GM23338 (cell line): Measurements from ENCODE around the gene SULF2.

Experiments used
- CREB1 ChIP-seq: fragments of 250-450 bp; sonication (Bioruptor Pico); IDR thresholded peaks from 2 replicates; pipeline ENCODE4 v1.5.0; 2020; ENCODE audit warnings: low read depth, mild to moderate bottlenecking, moderate library complexity
- EZH2 ChIP-seq: fragments of 200-600 bp; sonication (generic); IDR thresholded peaks from one replicate; pipeline ENCODE4 v1.8.0; 2017; ENCODE audit warnings: antibody characterized with exemption, mild to moderate bottlenecking, low read depth; ENCODE audit not compliant: unreplicated experiment
- EZH2phosphoT487 ChIP-seq: fragments of 200-600 bp; sonication (generic); IDR thresholded peaks from one replicate; pipeline ENCODE4 v1.8.1; 2018; ENCODE audit warnings: antibody characterized with exemption; ENCODE audit not compliant: unreplicated experiment
- JUNB ChIP-seq: IDR thresholded peaks from one replicate; pipeline ENCODE4 v1.6.1; 2016; ENCODE audit warnings: antibody characterized with exemption; ENCODE audit not compliant: unreplicated experiment
- NANOG ChIP-seq: IDR thresholded peaks from 2 replicates; pipeline ENCODE4 v1.6.1; 2016; ENCODE audit warnings: antibody characterized with exemption, borderline replicate concordance
- POLR2AphosphoS5 ChIP-seq: IDR thresholded peaks from 2 replicates; pipeline ENCODE4 v1.6.1; 2016; ENCODE audit warnings: antibody characterized with exemption, low read depth
- TF ChIP-seq, protein P1 (sequence below), 2 experiments: fragments of 200-600 bp in 1 of 2; sonication (generic) in 1 of 2; conservative IDR thresholded peaks; 2 replicates each; pipeline versions ENCODE4 v1.5.1 to v1.6.1; 2016 to 2017; ENCODE audit warnings: antibody characterized with exemption in 2 of 2, low read depth in 2 of 2, mild to moderate bottlenecking in 2 of 2, moderate library complexity in 1 of 2
- TF ChIP-seq, protein P2 (sequence below): IDR thresholded peaks from one replicate; pipeline ENCODE4 v1.6.1; 2018; ENCODE audit warnings: antibody characterized with exemption; ENCODE audit not compliant: unreplicated experiment
- TF ChIP-seq, protein P3 (sequence below): IDR thresholded peaks from 2 replicates; pipeline ENCODE4 v1.6.1; 2016; ENCODE audit warnings: antibody characterized with exemption
- TF ChIP-seq, protein P4 (sequence below): fragments of 250-450 bp; sonication (Bioruptor Pico); IDR thresholded peaks from 2 replicates; pipeline ENCODE4 v1.5.0; 2020; ENCODE audit warnings: mild to moderate bottlenecking, moderate library complexity

DNA sequence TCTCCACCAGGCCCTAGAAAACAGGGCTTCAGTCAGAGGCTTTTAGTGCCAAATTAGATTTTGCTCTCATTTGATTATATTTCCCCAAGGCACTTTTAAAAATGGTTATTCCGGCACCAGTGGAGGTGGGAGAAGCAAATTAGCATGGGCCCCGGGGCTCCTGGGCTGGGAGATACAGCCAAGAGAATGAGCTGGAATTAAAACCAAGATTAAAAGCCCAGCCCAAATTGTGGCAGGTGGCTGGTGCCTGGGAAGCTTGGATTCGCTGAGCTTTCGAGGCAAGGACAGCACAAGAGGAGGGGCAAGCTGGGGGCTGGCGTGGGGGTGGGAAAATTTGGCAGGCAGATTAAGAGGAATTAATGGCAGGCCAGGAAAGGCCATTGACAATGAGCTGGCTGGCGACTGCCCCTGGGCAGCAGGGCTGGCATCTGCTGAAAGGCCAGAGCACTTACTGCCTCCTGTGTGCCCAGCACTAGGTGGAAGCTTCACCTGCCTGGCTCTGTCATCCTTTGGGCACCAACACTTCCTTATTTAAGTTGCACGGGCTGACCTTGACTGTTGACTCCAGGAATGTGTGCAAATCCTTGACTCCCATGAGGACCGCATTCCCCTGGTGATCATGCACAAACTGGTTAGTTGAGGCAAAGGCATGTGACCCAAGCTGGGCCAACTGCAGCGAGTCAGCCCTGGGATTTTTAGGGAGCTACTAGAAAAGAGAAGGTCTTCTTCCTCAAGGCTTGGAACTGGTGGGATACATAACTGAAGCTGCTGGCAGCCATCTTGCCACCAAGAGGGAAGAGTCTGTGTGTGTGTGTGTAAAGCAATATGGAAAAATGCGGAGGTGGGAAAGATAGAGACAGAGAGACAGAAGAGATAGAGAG lies 76.1 kb downstream of the SULF2 start:
- TF ChIP-seq, protein P1, sequence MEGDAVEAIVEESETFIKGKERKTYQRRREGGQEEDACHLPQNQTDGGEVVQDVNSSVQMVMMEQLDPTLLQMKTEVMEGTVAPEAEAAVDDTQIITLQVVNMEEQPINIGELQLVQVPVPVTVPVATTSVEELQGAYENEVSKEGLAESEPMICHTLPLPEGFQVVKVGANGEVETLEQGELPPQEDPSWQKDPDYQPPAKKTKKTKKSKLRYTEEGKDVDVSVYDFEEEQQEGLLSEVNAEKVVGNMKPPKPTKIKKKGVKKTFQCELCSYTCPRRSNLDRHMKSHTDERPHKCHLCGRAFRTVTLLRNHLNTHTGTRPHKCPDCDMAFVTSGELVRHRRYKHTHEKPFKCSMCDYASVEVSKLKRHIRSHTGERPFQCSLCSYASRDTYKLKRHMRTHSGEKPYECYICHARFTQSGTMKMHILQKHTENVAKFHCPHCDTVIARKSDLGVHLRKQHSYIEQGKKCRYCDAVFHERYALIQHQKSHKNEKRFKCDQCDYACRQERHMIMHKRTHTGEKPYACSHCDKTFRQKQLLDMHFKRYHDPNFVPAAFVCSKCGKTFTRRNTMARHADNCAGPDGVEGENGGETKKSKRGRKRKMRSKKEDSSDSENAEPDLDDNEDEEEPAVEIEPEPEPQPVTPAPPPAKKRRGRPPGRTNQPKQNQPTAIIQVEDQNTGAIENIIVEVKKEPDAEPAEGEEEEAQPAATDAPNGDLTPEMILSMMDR (conservative IDR thresholded peaks at IDR 0.05; ENCODE audit: low read depth in 2 of 2), result no peak
- TF ChIP-seq, protein P2, sequence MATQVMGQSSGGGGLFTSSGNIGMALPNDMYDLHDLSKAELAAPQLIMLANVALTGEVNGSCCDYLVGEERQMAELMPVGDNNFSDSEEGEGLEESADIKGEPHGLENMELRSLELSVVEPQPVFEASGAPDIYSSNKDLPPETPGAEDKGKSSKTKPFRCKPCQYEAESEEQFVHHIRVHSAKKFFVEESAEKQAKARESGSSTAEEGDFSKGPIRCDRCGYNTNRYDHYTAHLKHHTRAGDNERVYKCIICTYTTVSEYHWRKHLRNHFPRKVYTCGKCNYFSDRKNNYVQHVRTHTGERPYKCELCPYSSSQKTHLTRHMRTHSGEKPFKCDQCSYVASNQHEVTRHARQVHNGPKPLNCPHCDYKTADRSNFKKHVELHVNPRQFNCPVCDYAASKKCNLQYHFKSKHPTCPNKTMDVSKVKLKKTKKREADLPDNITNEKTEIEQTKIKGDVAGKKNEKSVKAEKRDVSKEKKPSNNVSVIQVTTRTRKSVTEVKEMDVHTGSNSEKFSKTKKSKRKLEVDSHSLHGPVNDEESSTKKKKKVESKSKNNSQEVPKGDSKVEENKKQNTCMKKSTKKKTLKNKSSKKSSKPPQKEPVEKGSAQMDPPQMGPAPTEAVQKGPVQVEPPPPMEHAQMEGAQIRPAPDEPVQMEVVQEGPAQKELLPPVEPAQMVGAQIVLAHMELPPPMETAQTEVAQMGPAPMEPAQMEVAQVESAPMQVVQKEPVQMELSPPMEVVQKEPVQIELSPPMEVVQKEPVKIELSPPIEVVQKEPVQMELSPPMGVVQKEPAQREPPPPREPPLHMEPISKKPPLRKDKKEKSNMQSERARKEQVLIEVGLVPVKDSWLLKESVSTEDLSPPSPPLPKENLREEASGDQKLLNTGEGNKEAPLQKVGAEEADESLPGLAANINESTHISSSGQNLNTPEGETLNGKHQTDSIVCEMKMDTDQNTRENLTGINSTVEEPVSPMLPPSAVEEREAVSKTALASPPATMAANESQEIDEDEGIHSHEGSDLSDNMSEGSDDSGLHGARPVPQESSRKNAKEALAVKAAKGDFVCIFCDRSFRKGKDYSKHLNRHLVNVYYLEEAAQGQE, result no peak
- TF ChIP-seq EZH2 (no peak), POLR2AphosphoS5 (no peak), JUNB (no peak), EZH2phosphoT487 (no peak), NANOG (no peak), CREB1 (CRISPR knock-in tag) (no peak)
- TF ChIP-seq, protein P3, sequence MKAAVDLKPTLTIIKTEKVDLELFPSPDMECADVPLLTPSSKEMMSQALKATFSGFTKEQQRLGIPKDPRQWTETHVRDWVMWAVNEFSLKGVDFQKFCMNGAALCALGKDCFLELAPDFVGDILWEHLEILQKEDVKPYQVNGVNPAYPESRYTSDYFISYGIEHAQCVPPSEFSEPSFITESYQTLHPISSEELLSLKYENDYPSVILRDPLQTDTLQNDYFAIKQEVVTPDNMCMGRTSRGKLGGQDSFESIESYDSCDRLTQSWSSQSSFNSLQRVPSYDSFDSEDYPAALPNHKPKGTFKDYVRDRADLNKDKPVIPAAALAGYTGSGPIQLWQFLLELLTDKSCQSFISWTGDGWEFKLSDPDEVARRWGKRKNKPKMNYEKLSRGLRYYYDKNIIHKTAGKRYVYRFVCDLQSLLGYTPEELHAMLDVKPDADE, result no peak
- TF ChIP-seq, protein P4, sequence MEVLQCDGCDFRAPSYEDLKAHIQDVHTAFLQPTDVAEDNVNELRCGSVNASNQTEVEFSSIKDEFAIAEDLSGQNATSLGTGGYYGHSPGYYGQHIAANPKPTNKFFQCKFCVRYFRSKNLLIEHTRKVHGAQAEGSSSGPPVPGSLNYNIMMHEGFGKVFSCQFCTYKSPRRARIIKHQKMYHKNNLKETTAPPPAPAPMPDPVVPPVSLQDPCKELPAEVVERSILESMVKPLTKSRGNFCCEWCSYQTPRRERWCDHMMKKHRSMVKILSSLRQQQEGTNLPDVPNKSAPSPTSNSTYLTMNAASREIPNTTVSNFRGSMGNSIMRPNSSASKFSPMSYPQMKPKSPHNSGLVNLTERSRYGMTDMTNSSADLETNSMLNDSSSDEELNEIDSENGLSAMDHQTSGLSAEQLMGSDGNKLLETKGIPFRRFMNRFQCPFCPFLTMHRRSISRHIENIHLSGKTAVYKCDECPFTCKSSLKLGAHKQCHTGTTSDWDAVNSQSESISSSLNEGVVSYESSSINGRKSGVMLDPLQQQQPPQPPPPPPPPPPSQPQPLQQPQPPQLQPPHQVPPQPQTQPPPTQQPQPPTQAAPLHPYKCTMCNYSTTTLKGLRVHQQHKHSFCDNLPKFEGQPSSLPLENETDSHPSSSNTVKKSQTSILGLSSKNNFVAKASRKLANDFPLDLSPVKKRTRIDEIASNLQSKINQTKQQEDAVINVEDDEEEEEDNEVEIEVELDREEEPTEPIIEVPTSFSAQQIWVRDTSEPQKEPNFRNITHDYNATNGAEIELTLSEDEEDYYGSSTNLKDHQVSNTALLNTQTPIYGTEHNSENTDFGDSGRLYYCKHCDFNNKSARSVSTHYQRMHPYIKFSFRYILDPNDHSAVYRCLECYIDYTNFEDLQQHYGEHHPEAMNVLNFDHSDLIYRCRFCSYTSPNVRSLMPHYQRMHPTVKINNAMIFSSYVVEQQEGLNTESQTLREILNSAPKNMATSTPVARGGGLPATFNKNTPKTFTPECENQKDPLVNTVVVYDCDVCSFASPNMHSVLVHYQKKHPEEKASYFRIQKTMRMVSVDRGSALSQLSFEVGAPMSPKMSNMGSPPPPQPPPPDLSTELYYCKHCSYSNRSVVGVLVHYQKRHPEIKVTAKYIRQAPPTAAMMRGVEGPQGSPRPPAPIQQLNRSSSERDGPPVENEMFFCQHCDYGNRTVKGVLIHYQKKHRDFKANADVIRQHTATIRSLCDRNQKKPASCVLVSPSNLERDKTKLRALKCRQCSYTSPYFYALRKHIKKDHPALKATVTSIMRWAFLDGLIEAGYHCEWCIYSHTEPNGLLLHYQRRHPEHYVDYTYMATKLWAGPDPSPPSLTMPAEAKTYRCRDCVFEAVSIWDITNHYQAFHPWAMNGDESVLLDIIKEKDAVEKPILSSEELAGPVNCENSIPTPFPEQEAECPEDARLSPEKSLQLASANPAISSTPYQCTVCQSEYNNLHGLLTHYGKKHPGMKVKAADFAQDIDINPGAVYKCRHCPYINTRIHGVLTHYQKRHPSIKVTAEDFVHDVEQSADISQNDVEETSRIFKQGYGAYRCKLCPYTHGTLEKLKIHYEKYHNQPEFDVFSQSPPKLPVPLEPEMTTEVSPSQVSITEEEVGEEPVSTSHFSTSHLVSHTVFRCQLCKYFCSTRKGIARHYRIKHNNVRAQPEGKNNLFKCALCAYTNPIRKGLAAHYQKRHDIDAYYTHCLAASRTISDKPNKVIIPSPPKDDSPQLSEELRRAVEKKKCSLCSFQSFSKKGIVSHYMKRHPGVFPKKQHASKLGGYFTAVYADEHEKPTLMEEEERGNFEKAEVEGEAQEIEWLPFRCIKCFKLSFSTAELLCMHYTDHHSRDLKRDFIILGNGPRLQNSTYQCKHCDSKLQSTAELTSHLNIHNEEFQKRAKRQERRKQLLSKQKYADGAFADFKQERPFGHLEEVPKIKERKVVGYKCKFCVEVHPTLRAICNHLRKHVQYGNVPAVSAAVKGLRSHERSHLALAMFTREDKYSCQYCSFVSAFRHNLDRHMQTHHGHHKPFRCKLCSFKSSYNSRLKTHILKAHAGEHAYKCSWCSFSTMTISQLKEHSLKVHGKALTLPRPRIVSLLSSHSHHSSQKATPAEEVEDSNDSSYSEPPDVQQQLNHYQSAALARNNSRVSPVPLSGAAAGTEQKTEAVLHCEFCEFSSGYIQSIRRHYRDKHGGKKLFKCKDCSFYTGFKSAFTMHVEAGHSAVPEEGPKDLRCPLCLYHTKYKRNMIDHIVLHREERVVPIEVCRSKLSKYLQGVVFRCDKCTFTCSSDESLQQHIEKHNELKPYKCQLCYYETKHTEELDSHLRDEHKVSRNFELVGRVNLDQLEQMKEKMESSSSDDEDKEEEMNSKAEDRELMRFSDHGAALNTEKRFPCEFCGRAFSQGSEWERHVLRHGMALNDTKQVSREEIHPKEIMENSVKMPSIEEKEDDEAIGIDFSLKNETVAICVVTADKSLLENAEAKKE, result no peak
